ENCODE measurements around the gene NUP210.

NUP210 gene

GRCh38 chr3:13347390-13347950, 72.7 kb downstream of the NUP210 start:
- no peak for DNase-seq

- DNase-seq = peak; percentile 36 to 91 (median 67)
Measured at GRCh38 chr3:13346481-13347389, 73.4 kb downstream of the NUP210 start.

- no peak for DNase-seq
Measured at GRCh38 chr3:13345772-13346171, 74.3 kb downstream of the NUP210 start.

GRCh38 chr3:13345284-13345683, 74.8 kb downstream of the NUP210 start:
- DNase-seq = no peak

- no peak for DNase-seq
Measured at GRCh38 chr3:13344663-13345062, 75.5 kb downstream of the NUP210 start.

- DNase-seq = peak in 1 of 5 experiments; percentile 3
Measured at GRCh38 chr3:13343601-13344000, 76.5 kb downstream of the NUP210 start.

- DNase-seq = no peak
Measured at GRCh38 chr3:13341229-13341905, 78.8 kb downstream of the NUP210 start.

- DNase-seq = no peak
Measured at GRCh38 chr3:13339833-13340232, 80.3 kb downstream of the NUP210 start.

- no peak for DNase-seq
Measured at GRCh38 chr3:13338996-13339395, 81.1 kb downstream of the NUP210 start.

GRCh38 chr3:13338231-13338630, 81.9 kb downstream of the NUP210 start:
- DNase-seq = no peak

GRCh38 chr3:13336592-13336991, 83.5 kb downstream of the NUP210 start:
- no peak for DNase-seq

- no peak for DNase-seq
Measured at GRCh38 chr3:13335503-13335902, 84.6 kb downstream of the NUP210 start.

GRCh38 chr3:13335059-13335458, 85.1 kb downstream of the NUP210 start:
- DNase-seq = no peak

GRCh38 chr3:13333236-13333897, 86.8 kb downstream of the NUP210 start:
- DNase-seq = no peak

- DNase-seq = no peak
Measured at GRCh38 chr3:13332740-13333139, 87.4 kb downstream of the NUP210 start.

- no peak for DNase-seq
Measured at GRCh38 chr3:13332158-13332557, 88.0 kb downstream of the NUP210 start.

GRCh38 chr3:13329746-13330145, 90.4 kb downstream of the NUP210 start:
- DNase-seq = no peak

GRCh38 chr3:13325892-13326443, 94.2 kb downstream of the NUP210 start:
- no peak for DNase-seq

- DNase-seq = no peak
Measured at GRCh38 chr3:13324835-13325501, 95.2 kb downstream of the NUP210 start.

GRCh38 chr3:13323822-13324221, 96.3 kb downstream of the NUP210 start:
- no peak for DNase-seq

- no peak for DNase-seq
Measured at GRCh38 chr3:13322324-13322723, 97.8 kb downstream of the NUP210 start.

GRCh38 chr3:13319564-13320220, 100.4 kb downstream of the NUP210 start:
- DNase-seq = no peak

Measured in T-helper 2 cell (primary cell).